HL-60 (cell line): Measurements from ENCODE around the gene QRICH2.

Experiments used
- DNase-seq, 2 experiments: peaks; one replicate each; pipeline ENCODE4 v3.0.0-alpha.2; 2010 to 2020; ENCODE audit warnings: low read depth in 1 of 2, low spot score in 1 of 2
- H3K27ac ChIP-seq: fragments of 250-450 bp; sonication (Bioruptor Pico); replicated peaks from 2 replicates; pipeline ENCODE4 v1.5.1; 2020; ENCODE audit warnings: mild to moderate bottlenecking, moderate library complexity
- H3K27me3 ChIP-seq: fragments of 250-450 bp; sonication (Bioruptor Pico); 2 replicates; pipeline ENCODE4 v1.5.1; 2021; ENCODE audit warnings: mild to moderate bottlenecking, moderate library complexity; ENCODE audit not compliant: insufficient read depth, poor library complexity, severe bottlenecking
- H3K4me3 ChIP-seq: replicated peaks from 2 replicates; pipeline ENCODE4 v1.5.1; 2011; ENCODE audit warnings: mild to moderate bottlenecking, control low read depth, low read length; ENCODE audit not compliant: insufficient read depth
- CTCF ChIP-seq: IDR thresholded peaks from one replicate; pipeline ENCODE4 v1.5.1; 2011; ENCODE audit warnings: low read length, control low read depth, inconsistent platforms; ENCODE audit not compliant: insufficient read depth
- GABPA ChIP-seq: IDR thresholded peaks from 2 replicates; pipeline ENCODE4 v1.6.1; 2012; ENCODE audit warnings: low read depth
- POLR2AphosphoS5 ChIP-seq: IDR thresholded peaks from 2 replicates; pipeline ENCODE4 v1.6.1; 2012; ENCODE audit warnings: low read depth
- REST ChIP-seq: IDR thresholded peaks from 2 replicates; pipeline ENCODE4 v1.6.1; 2012; ENCODE audit warnings: low read depth; ENCODE audit not compliant: insufficient replicate concordance
- SPI1 ChIP-seq: IDR thresholded peaks from 2 replicates; pipeline ENCODE4 v1.6.1; 2012; ENCODE audit warnings: low read depth, mild to moderate bottlenecking, borderline replicate concordance

QRICH2 gene

GRCh38 chr17:76336756-76337412 is 28.8 kb upstream of the QRICH2 start:
- TF ChIP-seq SPI1 = no peak
- TF ChIP-seq GABPA = no peak
- TF ChIP-seq POLR2AphosphoS5 = no peak
- TF ChIP-seq CTCF = no peak
- no peak for TF ChIP-seq REST
- H3K4me3 ChIP-seq = no peak overlapping the region
- DNase-seq = no peak
- H3K27ac ChIP-seq = no peak overlapping the region
- H3K27me3 ChIP-seq = no peaks in the 10 kb centered on the region

- Histone ChIP-seq H3K27ac (no peak overlapping the region), H3K4me3 (no peak overlapping the region), H3K27me3 (no peaks in the 10 kb centered on the region)
- TF ChIP-seq SPI1 = no peak
- DNase-seq = no peak
Observed at GRCh38 chr17:76335716-76336381, 27.8 kb upstream of the QRICH2 start.

- no peak overlapping the region for H3K4me3 ChIP-seq
- DNase-seq = no peak
- no peaks in the 10 kb centered on the region for H3K27me3 ChIP-seq
- TF ChIP-seq GABPA (no peak), REST (no peak), SPI1 (no peak), CTCF (no peak), POLR2AphosphoS5 (no peak)
- no peak overlapping the region for H3K27ac ChIP-seq
Observed at GRCh38 chr17:76333673-76334505, 25.8 kb upstream of the QRICH2 start.

- no peaks in the 10 kb centered on the region for H3K27me3 ChIP-seq
- TF ChIP-seq CTCF (no peak), GABPA (no peak), REST (no peak), SPI1 (no peak), POLR2AphosphoS5 (no peak)
- H3K4me3 ChIP-seq = no peak overlapping the region
- DNase-seq = no peak
- H3K27ac ChIP-seq = no peak overlapping the region
Observed at GRCh38 chr17:76331083-76331482, 23.0 kb upstream of the QRICH2 start.
